Activated CD4-positive, alpha-beta memory T cell treated with anti-CD3 and anti-CD28 coated beads, Interleukin-2, amount 10 ng/mL, durations not matched to agents 7 days and 5 days (primary cell): ENCODE data around the gene EYA2. TPM values are rescaled to one million over a fixed set of nuclear protein-coding genes. Genes with fewer than 3 reads are reported as not detected.
A peak's percentile ranks its signal among the peaks of the same experiment; 100 is the strongest.

ENCODE experiments used
- CTCF ChIA-PET: fragments of 350-600 bp; sonication (Branson Sonifier 250); formaldehyde crosslinking; loops from one replicate; lab custom pipeline; 2021; ENCODE audit warnings: antibody characterized with exemption, inconsistent platforms; lab: Charles Lee
- POLR2A ChIA-PET: fragments of 350-600 bp; sonication (Branson Sonifier 250); formaldehyde crosslinking; loops from one replicate; lab custom pipeline; 2021; ENCODE audit warnings: antibody characterized with exemption; lab: Charles Lee
- DNase-seq: peaks from one replicate; pipeline ENCODE4 v3.0.0-alpha.2; 2020
- H3K27ac Mint-ChIP-seq: one replicate; pipeline ENCODE4 v1.8.0; 2021; ENCODE audit warnings: mild to moderate bottlenecking, mixed read lengths
- H3K27me3 Mint-ChIP-seq: one replicate; pipeline ENCODE4 v1.8.0; 2021; ENCODE audit warnings: mixed read lengths
- H3K36me3 Mint-ChIP-seq: one replicate; pipeline ENCODE4 v1.8.0; 2021; ENCODE audit warnings: low read depth, mixed read lengths
- H3K4me1 Mint-ChIP-seq: one replicate; pipeline ENCODE4 v1.8.0; 2021; ENCODE audit warnings: mixed read lengths
- H3K4me3 Mint-ChIP-seq: one replicate; pipeline ENCODE4 v1.8.0; 2021; ENCODE audit warnings: mild to moderate bottlenecking, mixed read lengths
- H3K9me3 Mint-ChIP-seq: one replicate; pipeline ENCODE4 v1.8.0; 2021; ENCODE audit warnings: mixed read lengths
- total RNA-seq, 2 experiments: library from RNA; stranded (reverse); gene quantifications; one replicate each; pipeline ENCODE4 v1.2.3, GENCODE V29; 2021

Gene EYA2
- total RNA-seq, 2 experiments from 2014 or later: 0.15 to 0.28 TPM

GRCh38 chr20:47210470-47210869 is 315.8 kb downstream of the EYA2 start:
- DNase-seq: no peak
- Mint-ChIP-seq H3K27ac (no peak overlapping the region), H3K27me3 (no peaks in the 10 kb centered on the region), H3K36me3 (peaks cover 9% of the 10 kb centered on the region), H3K4me1 (no peaks in the 10 kb centered on the region), H3K4me3 (no peak overlapping the region), H3K9me3 (no peaks in the 10 kb centered on the region)
- ChIA-PET POLR2A (no interaction called here), CTCF (no interaction called here)

GRCh38 chr20:47211036-47211435 is 316.4 kb downstream of the EYA2 start:
- CTCF ChIA-PET: interaction anchor here (0.9 kb wide), 1 partner anchor 17 kb away, joined by 3 read pairs; no protein-coding TSS in a partner anchor
- H3K36me3 Mint-ChIP-seq: peaks cover 14% of the 10 kb centered on the region

GRCh38 chr20:47212606-47213207 is 318.1 kb downstream of the EYA2 start:
- H3K27me3 Mint-ChIP-seq: no peaks in the 10 kb centered on the region
- H3K4me1 Mint-ChIP-seq: no peaks in the 10 kb centered on the region
- ChIA-PET POLR2A (interaction anchor here (1.5 kb wide), 1 partner anchor 13 kb away, joined by 3 read pairs; no protein-coding TSS in a partner anchor), CTCF (interaction anchor here (4.0 kb wide), 1 partner anchor 171 kb away, joined by 16 read pairs; no protein-coding TSS in a partner anchor)
- no peak for DNase-seq
- H3K4me3 Mint-ChIP-seq: no peak overlapping the region
- no peak overlapping the region for H3K27ac Mint-ChIP-seq
- no peaks in the 10 kb centered on the region for H3K9me3 Mint-ChIP-seq
- H3K36me3 Mint-ChIP-seq: peaks cover 23% of the 10 kb centered on the region

More at GRCh38 chr20:47211036-47211435, 316.4 kb downstream of the EYA2 start:
- Mint-ChIP-seq H3K4me1 (no peaks in the 10 kb centered on the region), H3K27ac (no peak overlapping the region), H3K4me3 (no peak overlapping the region), H3K27me3 (no peaks in the 10 kb centered on the region), H3K9me3 (no peaks in the 10 kb centered on the region)
- POLR2A ChIA-PET: no interaction called here
- DNase-seq: no peak

GRCh38 chr20:47213966-47214365 is 319.3 kb downstream of the EYA2 start:
- H3K27ac Mint-ChIP-seq: no peak overlapping the region
- peaks cover 34% of the 10 kb centered on the region for H3K36me3 Mint-ChIP-seq
- DNase-seq: no peak
- ChIA-PET CTCF (interaction anchor here (4.0 kb wide), 1 partner anchor 170 kb away, joined by 16 read pairs; no protein-coding TSS in a partner anchor), POLR2A (interaction anchor here (1.5 kb wide), 1 partner anchor 15 kb away, joined by 3 read pairs; no protein-coding TSS in a partner anchor)
- no peaks in the 10 kb centered on the region for H3K27me3 Mint-ChIP-seq
- H3K9me3 Mint-ChIP-seq: no peaks in the 10 kb centered on the region
- H3K4me1 Mint-ChIP-seq: no peaks in the 10 kb centered on the region
- H3K4me3 Mint-ChIP-seq: no peak overlapping the region

GRCh38 chr20:47215653-47216397 is 321.2 kb downstream of the EYA2 start:
- Mint-ChIP-seq H3K4me1 (no peaks in the 10 kb centered on the region), H3K36me3 (peaks cover 40% of the 10 kb centered on the region), H3K27me3 (no peaks in the 10 kb centered on the region), H3K9me3 (no peaks in the 10 kb centered on the region), H3K4me3 (no peak overlapping the region), H3K27ac (no peak overlapping the region)
- POLR2A ChIA-PET: no interaction called here
- CTCF ChIA-PET: interaction anchor here (0.7 to 4.0 kb wide), 3 partner anchors 19 to 168 kb away, joined by 4 to 16 read pairs (median 4); no protein-coding TSS in a partner anchor
- no peak for DNase-seq

GRCh38 chr20:47216819-47217410 is 322.3 kb downstream of the EYA2 start:
- Mint-ChIP-seq H3K27ac (no peak overlapping the region), H3K9me3 (no peaks in the 10 kb centered on the region), H3K4me3 (no peak overlapping the region), H3K27me3 (no peaks in the 10 kb centered on the region), H3K4me1 (peaks cover 4% of the 10 kb centered on the region), H3K36me3 (peaks cover 49% of the 10 kb centered on the region)
- DNase-seq: no peak
- ChIA-PET CTCF (interaction anchor here (0.9 to 1.3 kb wide), 2 partner anchors 21 to 167 kb away, joined by 5 to 6 read pairs; no protein-coding TSS in a partner anchor), POLR2A (no interaction called here)

- Mint-ChIP-seq H3K27ac (no peak overlapping the region), H3K4me1 (peaks cover 11% of the 10 kb centered on the region), H3K36me3 (peaks cover 56% of the 10 kb centered on the region), H3K4me3 (no peak overlapping the region), H3K27me3 (no peaks in the 10 kb centered on the region), H3K9me3 (no peaks in the 10 kb centered on the region)
- no peak for DNase-seq
- ChIA-PET POLR2A (no interaction called here), CTCF (interaction anchor here (0.5 to 1.3 kb wide), 4 partner anchors 22 to 383 kb away, joined by 4 to 6 read pairs (median 4); no protein-coding TSS in a partner anchor)
These were observed 323.1 kb downstream of the EYA2 start for GRCh38 chr20:47217482-47218446.

GRCh38 chr20:47220161-47220582 is 325.5 kb downstream of the EYA2 start:
- peak; percentile 50 for DNase-seq
- no peaks in the 10 kb centered on the region for H3K9me3 Mint-ChIP-seq
- no peak overlapping the region for H3K27ac Mint-ChIP-seq
- peaks cover 71% of the 10 kb centered on the region for H3K36me3 Mint-ChIP-seq
- no peaks in the 10 kb centered on the region for H3K27me3 Mint-ChIP-seq
- ChIA-PET CTCF (interaction anchor here (0.6 to 5.0 kb wide), 5 partner anchors 10 to 164 kb away, joined by 3 to 35 read pairs (median 3); no protein-coding TSS in a partner anchor), POLR2A (interaction anchor here (1.4 kb wide), 1 partner anchor 160 kb away, joined by 3 read pairs; no protein-coding TSS in a partner anchor)
- peaks cover 13% of the 10 kb centered on the region for H3K4me1 Mint-ChIP-seq
- H3K4me3 Mint-ChIP-seq: no peak overlapping the region

- POLR2A ChIA-PET: interaction anchor here (1.4 kb wide), 1 partner anchor 159 kb away, joined by 3 read pairs; no protein-coding TSS in a partner anchor
- Mint-ChIP-seq H3K27me3 (no peaks in the 10 kb centered on the region), H3K9me3 (no peaks in the 10 kb centered on the region), H3K4me1 (peaks cover 13% of the 10 kb centered on the region), H3K4me3 (no peak overlapping the region), H3K27ac (peak overlapping the region; percentile 35), H3K36me3 (peaks cover 69% of the 10 kb centered on the region)
- CTCF ChIA-PET: interaction anchor here (1.2 to 5.0 kb wide), 2 partner anchors 26 to 162 kb away, joined by 3 to 35 read pairs; no protein-coding TSS in a partner anchor
- DNase-seq: no peak
These were observed 326.5 kb downstream of the EYA2 start for GRCh38 chr20:47221036-47221625.

- no peaks in the 10 kb centered on the region for H3K27me3 Mint-ChIP-seq
- peaks cover 70% of the 10 kb centered on the region for H3K36me3 Mint-ChIP-seq
- no peaks in the 10 kb centered on the region for H3K9me3 Mint-ChIP-seq
- CTCF ChIA-PET: interaction anchor here (1.2 to 5.0 kb wide), 2 partner anchors 48 to 161 kb away, joined by 3 to 35 read pairs; no protein-coding TSS in a partner anchor
- no peak for DNase-seq
- H3K27ac Mint-ChIP-seq: no peak overlapping the region
- no peak overlapping the region for H3K4me3 Mint-ChIP-seq
- H3K4me1 Mint-ChIP-seq: peaks cover 16% of the 10 kb centered on the region
- POLR2A ChIA-PET: interaction anchor here (0.6 kb wide), 1 partner anchor 14 kb away, joined by 3 read pairs; no protein-coding TSS in a partner anchor
These were observed 328.0 kb downstream of the EYA2 start for GRCh38 chr20:47222468-47223119.

GRCh38 chr20:47223896-47224295 is 329.3 kb downstream of the EYA2 start:
- Mint-ChIP-seq H3K4me1 (peaks cover 16% of the 10 kb centered on the region), H3K4me3 (no peak overlapping the region), H3K27me3 (no peaks in the 10 kb centered on the region), H3K36me3 (peaks cover 61% of the 10 kb centered on the region), H3K9me3 (no peaks in the 10 kb centered on the region), H3K27ac (no peak overlapping the region)
- POLR2A ChIA-PET: no interaction called here
- CTCF ChIA-PET: interaction anchor here (1.2 to 5.0 kb wide), 3 partner anchors 46 to 160 kb away, joined by 3 to 35 read pairs (median 4); no protein-coding TSS in a partner anchor
- DNase-seq: no peak
